ENCODE measurements around the gene ARHGAP29.

Gene ARHGAP29

GRCh38 chr1:94259635-94260289 is 22.4 kb upstream of the ARHGAP29 start:
- no peak for DNase-seq

GRCh38 chr1:94258873-94259331 is 21.5 kb upstream of the ARHGAP29 start:
- no peak for DNase-seq

GRCh38 chr1:94257444-94257843 is 20.1 kb upstream of the ARHGAP29 start:
- no peak for DNase-seq

DNA sequence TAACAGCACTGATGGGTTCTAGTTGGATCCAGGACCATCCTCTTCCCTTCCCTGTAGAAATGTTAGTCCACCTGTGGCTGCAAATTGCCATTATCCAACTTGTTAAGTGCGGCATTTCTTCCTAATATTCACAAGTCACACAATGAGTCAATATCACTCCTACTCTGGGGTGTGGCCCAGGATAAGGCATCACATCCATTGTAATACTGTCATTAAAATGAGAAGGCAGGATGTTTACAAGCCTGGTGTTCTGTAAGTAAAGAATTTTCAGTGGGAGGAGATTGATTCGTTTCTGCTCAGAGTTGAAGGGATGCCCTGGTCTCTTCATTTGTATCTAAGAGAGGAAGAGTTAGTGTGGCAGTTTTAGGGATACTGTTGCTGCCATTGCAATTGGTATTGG is 18.1 kb upstream of the ARHGAP29 start:
- DNase-seq, result no peak

DNA sequence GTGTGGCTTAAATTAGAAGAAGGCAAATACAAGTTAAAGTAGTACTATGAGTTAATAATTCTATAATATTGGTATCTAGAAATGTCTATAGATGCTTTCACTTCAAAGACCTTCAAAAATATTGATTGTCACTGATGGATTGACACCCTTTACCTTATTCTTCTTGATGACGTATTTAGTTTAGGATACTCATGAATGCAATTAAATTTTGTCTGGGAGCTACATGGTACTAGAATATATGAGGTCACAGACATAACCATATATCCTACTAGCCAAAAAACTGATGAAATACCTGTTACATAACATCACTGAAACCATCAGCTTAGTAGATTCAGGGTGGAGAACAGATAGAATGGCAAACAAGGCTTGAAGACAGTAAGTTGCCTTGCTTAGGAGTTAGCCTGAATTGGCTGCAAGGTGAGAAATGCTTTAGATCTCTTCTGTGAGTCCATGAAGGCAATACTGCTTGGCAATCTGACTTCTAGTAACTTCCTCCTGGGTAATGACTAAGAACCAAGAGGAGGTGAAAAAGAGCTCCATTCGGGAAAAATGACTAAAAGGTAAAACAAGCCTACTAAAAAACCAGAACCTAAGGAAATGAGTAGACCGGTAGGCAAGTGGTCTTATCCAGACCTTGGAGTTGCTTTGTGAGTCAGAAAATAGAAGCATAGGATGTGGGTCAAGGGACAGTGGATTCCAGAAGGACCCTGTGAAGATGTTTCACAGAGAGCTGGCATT is 16.9 kb upstream of the ARHGAP29 start:
- DNase-seq, result no peak

GRCh38 chr1:94253456-94254017 is 16.2 kb upstream of the ARHGAP29 start:
- no peak for DNase-seq

- DNase-seq, result no peak
Observed at GRCh38 chr1:94250341-94250740, 13.0 kb upstream of the ARHGAP29 start.

GRCh38 chr1:94248956-94249688 is 11.7 kb upstream of the ARHGAP29 start:
- no peak for DNase-seq

DNA sequence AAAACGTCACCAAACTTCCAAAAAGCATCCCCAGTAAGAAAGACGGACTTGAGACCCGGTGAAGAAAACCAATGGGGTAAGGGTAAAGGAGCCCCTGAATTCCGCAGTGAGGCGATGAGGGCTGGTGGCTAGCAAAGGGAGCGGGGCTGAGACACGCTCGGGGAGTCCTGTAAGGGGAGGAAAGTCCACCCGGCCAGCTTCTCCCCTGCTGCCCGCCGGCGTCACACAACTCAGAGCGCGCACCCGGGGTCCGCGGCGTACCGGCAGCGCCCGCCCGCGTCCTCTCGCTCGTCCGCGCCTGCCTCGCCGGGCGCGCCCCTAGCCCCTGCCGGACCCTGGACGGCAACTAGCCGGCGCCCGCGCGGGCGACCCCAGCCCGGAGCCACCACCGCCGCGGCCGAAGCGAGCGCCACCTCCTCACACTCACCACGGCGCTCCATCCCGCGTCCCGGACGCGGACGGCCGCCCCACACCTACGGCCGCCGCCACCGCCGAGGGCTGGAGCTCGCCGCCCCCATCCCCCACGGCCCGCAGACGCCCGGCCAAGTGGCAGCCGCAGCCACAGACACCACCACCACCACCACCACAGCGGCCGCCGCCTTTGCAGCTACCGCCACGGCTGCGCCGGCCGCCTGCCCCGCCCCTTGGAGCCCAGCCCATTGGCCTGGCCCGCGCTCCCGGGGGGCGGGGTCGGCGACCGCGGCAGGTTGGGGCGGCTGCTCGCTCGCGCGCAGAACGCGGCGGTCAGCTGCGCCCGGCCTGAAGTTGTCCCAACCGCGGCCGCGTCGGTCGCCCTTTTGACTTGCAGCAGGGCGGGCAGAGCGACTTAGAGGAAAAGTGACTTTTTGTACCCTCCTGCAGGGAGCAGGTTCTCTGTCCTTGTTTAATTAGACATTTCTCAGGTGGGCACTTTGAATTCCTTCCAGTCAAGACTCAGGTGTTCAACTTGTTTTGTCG is 10.0 kb upstream of the ARHGAP29 start:
- peak in 1 of 2 donors; percentile 27 for DNase-seq

DNA sequence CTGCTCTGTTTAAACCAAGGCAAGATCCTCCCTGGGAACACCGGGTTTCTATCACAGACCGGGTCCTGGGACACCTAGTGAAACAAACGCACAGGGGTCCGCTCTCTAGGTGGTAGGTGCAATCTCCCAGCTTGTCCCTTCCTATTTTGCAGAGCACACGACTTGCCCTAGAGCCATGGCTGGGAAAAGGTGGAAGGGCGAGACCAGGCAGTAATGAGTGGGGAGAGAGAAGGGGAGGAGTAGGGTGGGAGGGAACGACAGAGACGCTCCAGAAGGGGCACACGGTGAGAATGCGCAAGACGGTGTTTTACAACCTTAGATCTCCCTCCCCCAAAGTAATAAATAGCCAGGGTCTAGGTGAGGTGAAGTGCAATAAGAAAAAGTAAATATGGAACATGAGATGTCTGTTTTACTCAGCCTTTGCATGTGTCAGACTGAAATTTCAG is 9.3 kb upstream of the ARHGAP29 start:
- DNase-seq, result no peak

DNA sequence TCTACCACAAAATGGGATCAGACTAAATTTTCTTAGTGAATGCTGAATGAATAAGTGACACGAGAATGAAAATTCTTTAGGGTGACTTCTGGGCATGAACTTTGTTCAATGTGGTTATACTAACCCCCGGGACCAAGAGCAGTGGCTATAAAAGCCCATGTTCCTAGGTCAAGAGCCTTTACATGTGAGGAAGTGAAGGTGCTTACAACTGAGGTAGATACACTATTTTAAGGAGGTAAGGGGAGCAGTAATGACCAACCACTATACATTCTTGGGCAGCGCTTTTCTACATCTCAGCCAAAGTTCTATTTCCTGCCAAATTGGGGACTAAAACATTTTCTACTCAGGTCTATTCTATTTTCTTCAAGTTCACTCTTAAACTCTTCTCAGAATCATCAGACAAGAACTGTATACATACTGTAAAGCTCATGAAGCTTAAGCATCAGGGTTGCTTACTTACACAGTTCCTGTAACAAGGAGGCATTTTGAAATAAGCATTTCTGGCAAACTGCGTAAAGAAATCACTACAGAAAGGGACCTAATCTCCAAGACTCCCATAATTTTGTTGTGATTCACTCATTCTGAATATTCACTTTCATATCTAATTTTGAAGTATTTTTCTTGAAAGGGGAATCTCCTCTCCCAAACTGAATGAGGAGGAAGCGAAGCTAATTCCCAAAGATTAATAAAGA is 8.5 kb upstream of the ARHGAP29 start:
- no peak for DNase-seq

GRCh38 chr1:94244816-94245215 is 7.4 kb upstream of the ARHGAP29 start:
- DNase-seq, result no peak

GRCh38 chr1:94243665-94244064 is 6.3 kb upstream of the ARHGAP29 start:
- DNase-seq, result no peak

DNA sequence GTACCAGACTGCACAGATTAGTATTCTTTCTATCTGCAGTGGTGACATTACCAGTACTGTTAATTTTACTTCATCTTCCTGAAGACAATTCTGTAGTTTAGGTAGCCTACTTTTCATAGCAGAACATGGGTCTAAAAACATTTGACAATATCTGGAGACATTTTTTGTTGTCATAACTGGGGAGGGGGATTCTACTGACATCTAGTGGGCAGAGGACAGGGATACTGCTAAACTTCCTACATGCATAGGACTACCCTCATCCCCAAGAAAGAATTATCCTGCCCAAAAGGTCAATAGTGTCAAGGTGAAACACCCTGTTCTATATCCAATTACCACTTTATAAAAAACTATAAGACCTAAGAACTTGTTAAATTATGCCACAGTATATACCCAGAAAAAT is 3.4 kb upstream of the ARHGAP29 start:
- no peak for DNase-seq

DNA sequence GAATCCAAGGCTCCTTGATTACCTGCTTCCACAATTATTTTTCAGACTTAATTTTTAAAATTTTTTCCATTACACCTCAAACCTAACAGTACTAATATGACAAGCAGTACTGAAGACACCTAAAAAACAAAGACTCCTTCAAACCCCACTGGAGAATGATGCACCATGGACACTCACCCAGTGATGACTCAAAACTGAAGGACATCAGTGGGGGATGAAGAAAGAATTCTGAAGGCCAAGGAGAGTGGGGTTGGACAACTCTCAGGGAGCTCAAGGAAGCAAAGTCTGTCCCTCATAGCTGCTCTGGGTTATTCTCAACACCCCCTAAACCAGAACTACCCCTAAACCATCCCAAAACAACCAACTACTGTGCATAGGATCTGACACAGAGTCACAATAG is 2.4 kb upstream of the ARHGAP29 start:
- no peak for DNase-seq

GRCh38 chr1:94239051-94239450 is 1.7 kb upstream of the ARHGAP29 start:
- no peak for DNase-seq

DNA sequence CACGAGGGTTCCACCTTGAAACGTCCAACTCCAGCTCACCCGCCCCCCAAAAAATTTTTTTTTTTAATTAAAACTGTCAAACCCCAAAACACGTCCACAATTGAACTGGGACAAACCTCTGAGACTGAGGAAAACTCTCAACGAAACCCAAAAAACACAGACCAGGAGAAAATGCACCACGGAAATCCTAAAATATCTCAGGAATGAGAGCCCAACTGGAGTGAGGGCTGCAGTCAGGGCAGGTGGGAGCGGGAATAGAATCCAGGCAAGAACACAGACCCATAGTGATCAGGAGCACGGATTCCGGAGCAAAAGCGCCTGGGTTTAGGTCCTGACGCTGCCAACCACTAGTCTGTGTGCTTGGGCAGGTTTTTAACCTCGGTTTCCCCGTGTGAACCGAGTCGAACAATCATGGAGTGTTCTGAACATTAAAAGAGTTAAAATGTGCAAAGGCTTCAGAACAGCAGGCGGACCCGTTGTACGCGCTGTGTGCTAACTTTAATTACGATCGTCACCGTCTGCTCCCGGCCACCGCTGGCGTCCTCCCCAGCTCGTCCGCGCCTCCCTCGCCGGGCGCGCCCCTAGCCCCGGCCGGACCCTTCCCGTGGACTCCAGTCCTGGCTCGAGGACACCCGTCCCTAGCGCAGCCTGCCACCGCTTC is 624 bp downstream of the ARHGAP29 start:
- no peak for DNase-seq

DNA sequence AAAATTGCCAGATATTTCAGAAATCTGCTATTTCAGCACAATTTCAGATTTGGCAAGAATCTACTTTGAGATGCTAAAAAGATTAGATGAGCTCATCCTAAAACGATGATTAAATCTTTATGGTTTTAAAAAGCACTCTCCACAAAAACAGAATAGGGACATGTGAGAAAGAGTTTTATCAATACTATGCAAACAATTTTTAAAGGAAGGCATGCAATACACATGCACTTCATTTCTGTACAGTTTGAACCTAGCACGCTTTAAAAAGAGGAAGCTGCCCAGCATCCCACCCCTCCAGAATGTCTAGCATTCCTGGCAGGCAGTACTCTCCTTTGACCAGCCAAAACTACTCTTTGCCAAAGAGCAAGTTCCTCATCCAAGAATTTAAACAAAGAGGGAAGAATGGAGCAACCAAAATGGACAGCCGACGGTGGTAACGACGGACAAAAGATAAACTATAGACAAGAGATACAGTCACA is 1.3 kb downstream of the ARHGAP29 start:
- no peak for DNase-seq

DNA sequence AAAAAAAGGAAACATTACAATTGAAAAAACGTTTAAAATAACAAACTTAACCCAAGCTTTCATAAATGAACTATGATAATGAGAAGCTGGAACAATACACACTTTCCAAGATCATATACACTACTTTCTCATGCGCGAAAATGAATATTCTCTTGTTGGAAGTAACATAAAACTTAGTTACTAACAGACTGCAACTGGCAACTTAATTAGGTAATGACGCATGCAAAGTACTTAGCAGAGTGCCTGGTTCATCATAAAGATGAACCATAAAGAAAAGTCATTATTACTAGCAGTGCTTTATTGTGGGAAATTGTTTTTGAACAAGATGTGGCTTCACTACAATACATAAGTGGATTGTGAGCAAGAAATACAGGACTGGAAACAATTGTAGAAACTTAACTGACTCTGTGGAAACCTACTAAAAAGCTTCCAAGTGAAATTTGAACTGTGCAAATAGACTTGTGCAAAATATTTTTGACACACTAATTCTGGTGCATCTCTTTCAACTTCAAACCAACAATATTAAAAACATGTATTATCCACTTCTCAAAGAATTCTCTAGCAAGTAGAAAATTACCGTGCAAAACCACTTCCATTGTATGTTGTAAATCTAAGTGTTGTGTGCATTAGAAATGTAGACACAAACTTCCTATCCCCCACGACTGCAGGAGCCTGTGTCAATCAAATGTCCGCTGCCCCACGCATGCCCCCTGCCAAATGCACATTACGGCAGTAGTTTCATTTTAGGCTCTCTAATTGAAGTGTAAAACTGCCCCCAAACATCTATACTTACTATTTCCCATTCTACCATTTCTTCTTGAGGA is 2.0 kb downstream of the ARHGAP29 start:
- DNase-seq, result no peak

- no peak for DNase-seq
Observed at GRCh38 chr1:94234615-94235014, 2.8 kb downstream of the ARHGAP29 start.
